Measurements from ENCODE around the gene CBLN3.

CBLN3 gene

DNA sequence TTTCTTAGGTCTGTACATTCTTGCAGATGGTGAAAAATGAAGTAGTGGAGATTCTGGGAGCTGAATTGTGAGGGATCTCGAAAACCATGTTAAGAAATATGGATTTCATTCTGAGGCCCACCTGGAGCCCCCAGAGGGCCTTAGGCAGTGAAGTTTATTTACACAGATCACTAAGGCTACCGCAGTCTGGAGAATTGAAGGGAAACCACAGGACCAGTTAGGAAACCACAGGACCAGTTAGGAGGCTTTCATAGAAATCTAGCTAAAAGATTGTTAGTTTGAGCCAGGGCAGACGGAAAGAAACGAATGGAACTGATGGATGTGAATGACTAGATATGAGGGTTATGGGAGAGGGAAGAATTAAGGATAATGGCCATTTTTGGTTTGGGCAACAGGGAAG is 7.2 kb downstream of the CBLN3 start:
- no peaks in the 10 kb centered on the region for H3K27me3 Mint-ChIP-seq (ENCODE audit: low read depth)
- H3K27ac Mint-ChIP-seq, result no peak overlapping the region
- H3K4me3 Mint-ChIP-seq, result no peak overlapping the region
- H3K36me3 Mint-ChIP-seq (ENCODE audit: low read depth), result peaks cover 2% of the 10 kb centered on the region
- peaks cover 14% of the 10 kb centered on the region for H3K4me1 Mint-ChIP-seq (ENCODE audit: low read depth)
- no peaks in the 10 kb centered on the region for H3K9me3 Mint-ChIP-seq

GRCh38 chr14:24418492-24418873 is 11.0 kb downstream of the CBLN3 start:
- H3K4me1 Mint-ChIP-seq (ENCODE audit: low read depth), result no peaks in the 10 kb centered on the region
- no peak overlapping the region for H3K27ac Mint-ChIP-seq
- H3K36me3 Mint-ChIP-seq (ENCODE audit: low read depth), result no peaks in the 10 kb centered on the region
- peaks cover 3% of the 10 kb centered on the region for H3K27me3 Mint-ChIP-seq (ENCODE audit: low read depth)
- H3K9me3 Mint-ChIP-seq, result no peaks in the 10 kb centered on the region
- no peak overlapping the region for H3K4me3 Mint-ChIP-seq

GRCh38 chr14:24417832-24418491 is 11.5 kb downstream of the CBLN3 start:
- no peaks in the 10 kb centered on the region for H3K4me1 Mint-ChIP-seq (ENCODE audit: low read depth)
- H3K9me3 Mint-ChIP-seq, result no peaks in the 10 kb centered on the region
- H3K4me3 Mint-ChIP-seq, result no peak overlapping the region
- peaks cover 3% of the 10 kb centered on the region for H3K27me3 Mint-ChIP-seq (ENCODE audit: low read depth)
- no peaks in the 10 kb centered on the region for H3K36me3 Mint-ChIP-seq (ENCODE audit: low read depth)
- H3K27ac Mint-ChIP-seq, result no peak overlapping the region

DNA sequence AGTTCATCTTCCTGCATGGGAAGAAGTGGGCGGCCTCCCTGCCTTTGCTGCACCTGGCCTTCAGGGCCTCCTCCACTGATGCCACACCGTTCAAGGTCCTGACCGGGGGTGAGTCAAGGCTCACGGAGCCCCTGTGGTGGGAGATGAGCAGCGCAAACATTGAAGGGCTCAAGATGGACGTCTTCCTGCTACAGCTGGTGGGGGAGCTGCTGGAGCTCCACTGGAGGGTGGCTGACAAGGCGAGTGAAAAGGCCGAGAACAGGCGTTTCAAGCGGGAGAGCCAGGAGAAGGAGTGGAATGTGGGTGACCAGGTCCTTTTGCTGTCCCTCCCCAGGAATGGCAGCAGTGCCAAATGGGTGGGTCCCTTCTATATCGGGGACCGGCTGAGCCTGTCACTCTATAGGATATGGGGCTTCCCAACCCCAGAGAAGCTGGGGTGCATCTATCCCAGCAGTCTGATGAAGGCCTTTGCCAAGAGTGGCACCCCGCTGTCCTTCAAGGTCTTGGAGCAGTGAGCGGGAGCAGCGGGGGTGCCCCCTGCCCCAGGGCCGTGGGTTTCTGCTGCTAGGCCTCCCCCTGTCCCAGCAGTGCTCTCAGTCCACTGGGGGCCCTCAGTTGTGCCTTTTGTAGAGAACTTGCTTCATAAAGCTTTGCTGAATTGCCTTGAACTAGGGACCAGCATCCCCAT is 12.4 kb downstream of the CBLN3 start:
- Mint-ChIP-seq H3K4me1 (ENCODE audit: low read depth) (no peaks in the 10 kb centered on the region), H3K4me3 (no peak overlapping the region), H3K9me3 (no peaks in the 10 kb centered on the region), H3K27ac (no peak overlapping the region), H3K27me3 (ENCODE audit: low read depth) (peaks cover 3% of the 10 kb centered on the region), H3K36me3 (ENCODE audit: low read depth) (no peaks in the 10 kb centered on the region)

- no peaks in the 10 kb centered on the region for H3K9me3 Mint-ChIP-seq
- H3K27me3 Mint-ChIP-seq (ENCODE audit: low read depth), result peaks cover 3% of the 10 kb centered on the region
- H3K4me3 Mint-ChIP-seq, result no peak overlapping the region
- no peaks in the 10 kb centered on the region for H3K36me3 Mint-ChIP-seq (ENCODE audit: low read depth)
- no peaks in the 10 kb centered on the region for H3K4me1 Mint-ChIP-seq (ENCODE audit: low read depth)
- no peak overlapping the region for H3K27ac Mint-ChIP-seq
Observed at GRCh38 chr14:24416254-24416931, 13.1 kb downstream of the CBLN3 start.

GRCh38 chr14:24415421-24416253 is 13.8 kb downstream of the CBLN3 start:
- no peaks in the 10 kb centered on the region for H3K9me3 Mint-ChIP-seq
- no peak overlapping the region for H3K27ac Mint-ChIP-seq
- H3K4me1 Mint-ChIP-seq (ENCODE audit: low read depth), result no peaks in the 10 kb centered on the region

DNA sequence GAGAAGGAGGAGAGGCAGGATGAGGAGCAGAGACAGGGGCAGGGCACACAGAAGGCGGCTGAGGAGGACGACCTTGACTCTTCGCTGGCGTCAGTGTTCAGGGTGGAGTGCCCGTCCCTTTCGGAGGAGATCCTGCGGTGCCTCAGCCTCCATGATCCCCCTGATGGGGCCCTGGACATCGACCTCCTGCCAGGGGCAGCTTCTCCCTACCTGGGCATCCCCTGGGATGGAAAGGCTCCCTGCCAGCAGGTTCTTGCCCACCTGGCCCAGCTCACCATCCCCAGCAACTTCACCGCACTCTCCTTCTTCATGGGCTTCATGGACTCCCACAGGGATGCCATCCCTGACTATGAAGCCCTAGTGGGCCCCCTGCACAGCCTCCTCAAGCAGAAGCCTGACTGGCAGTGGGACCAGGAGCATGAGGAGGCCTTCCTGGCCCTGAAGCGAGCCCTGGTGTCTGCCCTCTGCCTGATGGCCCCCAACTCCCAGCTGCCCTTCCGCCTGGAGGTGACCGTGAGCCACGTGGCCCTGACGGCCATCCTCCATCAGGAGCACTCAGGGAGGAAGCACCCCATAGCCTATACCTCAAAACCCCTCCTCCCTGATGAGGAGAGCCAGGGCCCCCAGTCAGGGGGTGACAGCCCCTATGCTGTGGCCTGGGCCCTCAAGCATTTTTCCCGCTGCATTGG is 14.6 kb downstream of the CBLN3 start:
- no peak overlapping the region for H3K27ac Mint-ChIP-seq
- H3K9me3 Mint-ChIP-seq, result no peaks in the 10 kb centered on the region
- peaks cover 3% of the 10 kb centered on the region for H3K27me3 Mint-ChIP-seq (ENCODE audit: low read depth)
- H3K4me1 Mint-ChIP-seq (ENCODE audit: low read depth), result no peaks in the 10 kb centered on the region
- no peaks in the 10 kb centered on the region for H3K36me3 Mint-ChIP-seq (ENCODE audit: low read depth)
- no peak overlapping the region for H3K4me3 Mint-ChIP-seq

More at GRCh38 chr14:24415421-24416253, 13.8 kb downstream of the CBLN3 start:
- Mint-ChIP-seq H3K36me3 (ENCODE audit: low read depth) (no peaks in the 10 kb centered on the region), H3K4me3 (no peak overlapping the region), H3K27me3 (ENCODE audit: low read depth) (peaks cover 3% of the 10 kb centered on the region)

- no peak overlapping the region for H3K27ac Mint-ChIP-seq
- no peaks in the 10 kb centered on the region for H3K9me3 Mint-ChIP-seq
- peaks cover 3% of the 10 kb centered on the region for H3K27me3 Mint-ChIP-seq (ENCODE audit: low read depth)
- no peaks in the 10 kb centered on the region for H3K36me3 Mint-ChIP-seq (ENCODE audit: low read depth)
- no peaks in the 10 kb centered on the region for H3K4me1 Mint-ChIP-seq (ENCODE audit: low read depth)
- no peak overlapping the region for H3K4me3 Mint-ChIP-seq
Observed at GRCh38 chr14:24414077-24414476, 15.4 kb downstream of the CBLN3 start.

- Mint-ChIP-seq H3K4me1 (ENCODE audit: low read depth) (no peaks in the 10 kb centered on the region), H3K27me3 (ENCODE audit: low read depth) (peaks cover 3% of the 10 kb centered on the region), H3K27ac (no peak overlapping the region), H3K9me3 (no peaks in the 10 kb centered on the region), H3K4me3 (no peak overlapping the region), H3K36me3 (ENCODE audit: low read depth) (no peaks in the 10 kb centered on the region)
Observed at GRCh38 chr14:24411443-24412389, 17.8 kb downstream of the CBLN3 start.

- Mint-ChIP-seq H3K9me3 (no peaks in the 10 kb centered on the region), H3K36me3 (ENCODE audit: low read depth) (no peaks in the 10 kb centered on the region), H3K27ac (no peak overlapping the region), H3K4me3 (no peak overlapping the region), H3K4me1 (ENCODE audit: low read depth) (no peaks in the 10 kb centered on the region), H3K27me3 (ENCODE audit: low read depth) (peaks cover 10% of the 10 kb centered on the region)
Observed at GRCh38 chr14:24409956-24410355, 19.5 kb downstream of the CBLN3 start.

GRCh38 chr14:24409192-24409591 is 20.3 kb downstream of the CBLN3 start:
- H3K27ac Mint-ChIP-seq, result no peak overlapping the region
- no peak overlapping the region for H3K4me3 Mint-ChIP-seq
- no peaks in the 10 kb centered on the region for H3K4me1 Mint-ChIP-seq (ENCODE audit: low read depth)
- no peaks in the 10 kb centered on the region for H3K9me3 Mint-ChIP-seq
- peaks cover 14% of the 10 kb centered on the region for H3K27me3 Mint-ChIP-seq (ENCODE audit: low read depth)
- H3K36me3 Mint-ChIP-seq (ENCODE audit: low read depth), result no peaks in the 10 kb centered on the region

DNA sequence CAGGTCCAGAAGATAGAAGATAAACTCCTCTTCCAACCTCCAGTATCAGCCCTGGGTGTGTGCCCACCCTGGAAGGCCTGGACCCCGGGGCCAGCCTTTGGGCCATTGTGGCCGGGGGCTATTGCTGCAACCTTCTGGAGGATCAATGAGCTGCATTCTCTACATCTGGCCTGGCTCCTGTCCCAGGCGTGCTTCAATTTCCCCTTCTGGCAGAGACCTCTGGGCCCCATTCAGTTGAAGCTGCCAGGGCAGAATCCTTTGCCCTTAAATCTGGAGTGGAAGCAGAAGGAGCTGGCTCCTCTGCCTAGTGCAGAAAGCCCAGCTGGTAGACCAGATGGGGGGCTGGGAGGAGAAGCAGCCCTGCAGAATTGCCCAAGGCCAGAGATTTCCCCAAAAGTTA is 20.7 kb downstream of the CBLN3 start:
- no peaks in the 10 kb centered on the region for H3K36me3 Mint-ChIP-seq (ENCODE audit: low read depth)
- no peak overlapping the region for H3K4me3 Mint-ChIP-seq
- H3K4me1 Mint-ChIP-seq (ENCODE audit: low read depth), result no peaks in the 10 kb centered on the region
- no peak overlapping the region for H3K27ac Mint-ChIP-seq
- H3K9me3 Mint-ChIP-seq, result no peaks in the 10 kb centered on the region
- H3K27me3 Mint-ChIP-seq (ENCODE audit: low read depth), result peaks cover 18% of the 10 kb centered on the region

GRCh38 chr14:24407608-24408325 is 21.7 kb downstream of the CBLN3 start:
- no peaks in the 10 kb centered on the region for H3K4me1 Mint-ChIP-seq (ENCODE audit: low read depth)
- H3K9me3 Mint-ChIP-seq, result no peaks in the 10 kb centered on the region
- peaks cover 28% of the 10 kb centered on the region for H3K27me3 Mint-ChIP-seq (ENCODE audit: low read depth)
- H3K36me3 Mint-ChIP-seq (ENCODE audit: low read depth), result no peaks in the 10 kb centered on the region
- H3K4me3 Mint-ChIP-seq, result no peak overlapping the region
- no peak overlapping the region for H3K27ac Mint-ChIP-seq

Data from T-helper 1 cell treated with Interleukin-12 subunit alpha and Interleukin-12 subunit beta and Interleukin-4 antibody, amounts not matched to agents 30 μg/mL and 1 μg/mL, for 36 hours (primary cell).